ENCODE results near the gene RXFP2.

The RXFP2 gene

DNA sequence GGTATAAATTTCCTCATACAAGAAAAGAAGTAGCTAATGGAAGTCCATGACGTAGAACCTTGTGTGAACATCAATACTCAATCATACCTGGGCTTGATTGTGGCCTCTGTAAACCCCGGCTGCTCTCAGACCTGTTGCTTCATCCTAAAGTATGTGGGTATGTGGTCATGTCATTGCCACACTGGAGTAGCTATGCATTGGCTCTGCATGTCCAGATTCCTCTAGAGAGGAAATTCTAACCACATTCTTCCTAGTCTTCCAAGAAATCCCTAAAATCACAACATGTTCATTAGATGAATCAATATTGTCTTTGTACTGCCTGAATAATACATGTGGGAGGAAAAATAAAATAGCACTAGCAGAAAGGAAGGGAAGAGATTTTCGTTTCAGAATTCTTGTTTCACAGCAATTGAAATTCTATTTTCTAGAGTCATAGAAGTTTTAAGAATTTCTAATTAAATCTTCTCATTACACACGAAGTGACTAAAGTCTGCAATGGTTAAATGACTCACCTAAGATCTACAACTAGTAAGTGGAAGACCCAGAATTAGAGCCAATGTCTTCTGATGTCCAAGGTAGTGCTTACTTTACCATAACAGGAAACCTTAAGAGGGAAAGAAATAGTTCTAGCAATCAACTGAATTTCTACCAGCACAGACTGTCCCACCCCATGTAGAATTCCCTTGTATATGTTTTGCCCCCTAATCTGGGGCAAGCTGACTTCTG lies 28.0 kb downstream of the RXFP2 start:
- FAIRE-seq (no peak), DNase-seq (ENCODE audit: insufficient read length, low spot score) (no peak)

DNA sequence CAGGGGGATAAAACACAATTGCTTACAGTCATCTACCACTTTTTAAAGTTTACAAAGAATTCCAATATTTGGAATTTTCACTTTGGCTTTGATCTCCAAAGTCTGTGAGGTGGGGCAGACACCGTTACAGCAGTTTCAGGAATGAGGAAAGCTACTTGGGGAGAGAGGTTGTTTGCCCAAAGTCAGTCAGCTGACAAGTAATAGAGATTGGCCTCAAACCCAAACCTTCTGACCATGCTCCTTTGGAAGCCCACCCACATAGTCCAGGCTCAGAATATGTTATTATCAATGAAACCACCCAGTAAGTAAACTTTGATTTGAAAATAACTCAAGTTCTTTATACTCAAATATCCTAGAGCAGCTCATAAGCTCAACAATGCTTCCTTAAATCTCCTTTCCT lies 29.0 kb downstream of the RXFP2 start:
- no peak for DNase-seq (ENCODE audit: insufficient read length, low spot score)
- no peak for FAIRE-seq

DNA sequence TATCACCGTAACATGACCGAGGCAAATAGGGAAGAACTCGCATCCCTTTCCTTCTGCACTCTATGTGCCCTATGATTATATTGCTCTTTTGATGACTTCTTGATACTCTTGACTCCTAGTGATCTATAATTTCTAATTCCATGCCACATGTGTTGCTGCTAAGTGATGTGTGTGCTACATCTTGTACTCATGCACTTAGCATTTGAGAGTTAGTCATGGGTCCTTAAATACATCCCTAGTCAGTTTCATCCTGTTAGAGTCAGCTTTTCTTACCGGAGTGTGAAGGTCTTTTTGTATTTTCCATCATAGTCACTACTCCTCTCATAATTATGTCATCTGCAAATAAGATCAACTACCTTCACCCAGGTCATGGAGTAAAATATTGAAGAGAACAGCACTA lies 30.2 kb downstream of the RXFP2 start:
- FAIRE-seq (no peak), DNase-seq (ENCODE audit: insufficient read length, low spot score) (no peak)

DNA sequence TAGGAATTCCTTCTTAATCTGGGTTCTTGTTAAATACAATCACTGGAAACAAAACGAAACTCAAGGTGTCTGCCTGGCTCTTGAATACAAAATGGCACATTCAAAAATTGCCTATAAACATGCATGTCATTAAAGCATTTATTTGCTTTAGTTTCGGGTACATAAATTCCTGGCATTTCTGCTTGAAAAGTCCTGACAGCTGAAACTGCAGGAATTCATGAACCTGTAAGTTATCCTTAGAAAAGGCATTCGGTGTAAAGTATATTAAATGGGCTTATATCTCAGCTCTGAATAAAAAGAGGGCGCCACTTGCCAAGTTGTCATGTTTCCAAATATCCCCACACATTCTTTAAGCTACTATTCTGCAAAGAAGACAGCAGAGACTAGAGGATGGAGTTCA lies 32.9 kb downstream of the RXFP2 start:
- no peak for DNase-seq (ENCODE audit: insufficient read length, low spot score)
- FAIRE-seq, result no peak

DNA sequence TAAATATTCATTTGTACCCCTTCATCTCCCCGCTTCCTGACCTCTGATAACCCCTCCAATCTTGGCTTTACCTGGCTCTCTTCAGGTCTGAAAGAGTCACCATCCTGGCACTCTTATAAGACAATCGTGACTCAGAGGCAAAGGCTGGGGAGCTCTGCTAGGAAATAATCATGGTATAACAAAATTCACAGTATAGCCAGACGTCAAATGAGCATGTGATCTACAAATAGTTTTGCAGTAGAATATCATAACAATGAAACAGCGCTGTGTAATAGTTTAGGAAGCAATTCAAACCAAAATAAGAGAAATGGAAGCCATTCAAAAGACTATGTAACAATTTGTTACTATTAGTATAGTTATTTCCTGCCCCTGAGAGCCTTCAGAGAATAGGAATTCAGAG lies 34.2 kb downstream of the RXFP2 start:
- FAIRE-seq (no peak), DNase-seq (ENCODE audit: insufficient read length, low spot score) (no peak)

DNA sequence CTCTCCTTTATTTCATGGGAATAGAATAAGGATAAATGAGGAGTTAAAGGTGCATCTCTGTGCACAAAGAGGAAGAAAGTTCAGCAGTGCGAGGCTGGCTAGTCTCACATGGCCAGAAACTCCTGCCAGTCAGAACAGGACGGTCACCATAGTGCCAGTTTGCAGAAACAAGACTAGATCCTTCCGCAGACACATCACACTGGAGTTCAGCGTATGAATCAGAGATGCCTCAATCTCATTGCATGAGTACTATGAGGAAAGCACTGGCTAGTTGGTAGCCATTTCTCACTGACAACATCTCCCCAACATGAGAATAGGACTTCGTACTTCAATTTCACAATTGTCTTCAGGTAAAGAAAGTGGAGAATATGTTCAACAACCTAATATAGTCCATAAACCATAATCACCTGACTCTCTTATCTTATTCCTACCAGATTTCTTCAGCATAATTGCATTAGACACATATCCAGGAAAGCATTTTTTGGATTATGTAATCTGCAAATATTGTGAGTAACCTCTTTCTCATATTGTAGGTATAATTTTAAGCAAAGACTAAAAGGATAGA lies 34.9 kb downstream of the RXFP2 start:
- DNase-seq (ENCODE audit: insufficient read length, low spot score), result no peak
- no peak for FAIRE-seq

DNA sequence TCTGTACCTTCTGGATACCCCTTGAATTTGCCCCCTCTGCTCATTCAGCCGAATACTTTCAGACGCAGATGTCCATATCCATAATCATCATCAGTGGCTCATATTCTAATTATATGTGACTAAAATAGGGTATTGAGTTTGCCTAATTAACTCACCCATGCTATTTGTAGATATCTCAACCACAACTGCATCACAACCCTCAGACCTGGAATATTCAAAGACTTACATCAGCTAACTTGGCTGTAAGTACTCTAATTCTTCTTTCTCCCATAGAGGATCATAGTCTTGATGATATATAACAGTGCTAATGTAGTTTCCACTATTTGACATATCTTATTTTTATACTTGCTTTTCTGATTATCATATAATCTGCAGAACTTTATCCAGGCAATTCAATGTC lies 35.8 kb downstream of the RXFP2 start:
- DNase-seq (ENCODE audit: insufficient read length, low spot score), result no peak
- no peak for FAIRE-seq

DNA sequence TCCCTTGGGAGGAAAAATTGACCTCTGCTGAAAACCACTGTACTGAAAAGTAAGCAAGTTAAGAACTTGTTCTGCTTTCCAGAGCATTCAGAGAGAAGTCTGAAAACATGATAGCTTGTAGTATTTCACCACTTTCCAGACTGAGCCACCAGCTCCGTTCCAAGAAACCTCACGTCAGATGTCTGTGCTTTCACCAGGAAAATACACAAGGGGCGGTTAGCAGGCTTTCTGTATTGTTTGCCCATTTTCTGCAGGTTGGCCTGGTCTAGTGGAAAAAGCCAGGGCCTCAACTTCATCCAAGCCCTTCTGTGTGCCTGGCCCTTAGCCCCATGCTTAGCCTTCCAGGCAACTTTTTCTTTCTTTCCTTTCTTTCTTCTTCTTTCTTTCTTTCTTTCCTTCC lies 36.4 kb downstream of the RXFP2 start:
- FAIRE-seq (no peak), DNase-seq (ENCODE audit: insufficient read length, low spot score) (no peak)

DNA sequence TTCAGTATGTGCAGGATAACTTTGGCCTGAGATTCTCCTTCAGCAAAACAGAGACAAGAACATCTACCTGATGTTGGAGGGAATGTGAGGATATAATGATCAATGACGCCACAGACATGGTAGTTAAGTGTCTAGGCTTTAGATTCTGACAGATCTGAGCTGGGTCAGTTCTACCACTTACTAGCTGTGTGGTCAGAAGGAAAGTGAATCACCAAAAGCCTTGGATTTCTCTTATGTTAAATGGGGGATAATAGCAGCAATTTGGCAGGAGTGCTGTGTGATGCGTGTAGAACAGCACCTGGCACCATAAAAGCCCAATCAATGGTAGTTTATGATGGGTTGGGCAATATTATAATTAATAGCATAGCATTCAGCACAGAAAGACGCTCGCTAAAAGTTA lies 41.7 kb downstream of the RXFP2 start:
- DNase-seq (ENCODE audit: insufficient read length, low spot score) (no peak), FAIRE-seq (no peak)

DNA sequence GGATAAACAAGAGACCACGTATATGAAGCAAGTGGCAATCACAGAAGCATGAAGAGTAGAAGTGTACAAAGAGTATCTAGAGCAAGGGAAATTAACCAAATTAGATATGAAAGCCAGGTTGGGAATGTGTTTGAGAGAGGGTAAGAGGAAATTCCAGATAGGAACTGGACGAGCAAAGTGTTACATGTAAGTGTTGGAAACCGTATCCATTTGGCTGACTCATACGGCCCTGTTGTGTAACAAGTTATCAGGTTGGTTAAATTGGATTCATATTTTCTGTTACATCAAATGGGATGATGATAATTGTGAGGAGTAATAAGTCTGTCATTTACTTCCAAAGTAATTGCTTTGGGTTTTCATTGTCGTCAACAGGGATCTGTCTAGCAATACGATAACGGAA lies 46.7 kb downstream of the RXFP2 start:
- FAIRE-seq, result peak; percentile 14

DNA sequence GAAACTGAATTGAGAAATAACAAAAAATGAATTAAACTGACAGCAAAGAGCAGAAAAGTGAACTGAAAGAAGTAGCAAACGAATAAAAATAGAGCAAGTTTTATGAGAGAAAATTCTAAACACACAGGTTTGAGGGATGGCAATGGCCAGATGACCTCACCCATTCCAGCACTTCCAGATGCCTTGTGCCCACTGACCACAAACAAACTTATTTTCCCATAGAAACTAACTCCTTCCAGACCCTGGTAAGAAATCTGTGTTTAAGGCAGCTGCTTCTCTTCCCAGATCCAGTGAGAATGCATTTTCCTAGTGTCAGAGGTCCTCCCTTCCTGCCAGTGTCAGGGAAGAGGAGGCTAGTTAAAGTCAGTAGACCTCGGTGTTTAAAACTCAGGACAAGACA lies 51.7 kb downstream of the RXFP2 start:
- DNase-seq (ENCODE audit: insufficient read length, low spot score) (no peak), FAIRE-seq (no peak)

More for the DNA sequence above, 46.7 kb downstream of the RXFP2 start:
- no peak for DNase-seq (ENCODE audit: insufficient read length, low spot score)

DNA sequence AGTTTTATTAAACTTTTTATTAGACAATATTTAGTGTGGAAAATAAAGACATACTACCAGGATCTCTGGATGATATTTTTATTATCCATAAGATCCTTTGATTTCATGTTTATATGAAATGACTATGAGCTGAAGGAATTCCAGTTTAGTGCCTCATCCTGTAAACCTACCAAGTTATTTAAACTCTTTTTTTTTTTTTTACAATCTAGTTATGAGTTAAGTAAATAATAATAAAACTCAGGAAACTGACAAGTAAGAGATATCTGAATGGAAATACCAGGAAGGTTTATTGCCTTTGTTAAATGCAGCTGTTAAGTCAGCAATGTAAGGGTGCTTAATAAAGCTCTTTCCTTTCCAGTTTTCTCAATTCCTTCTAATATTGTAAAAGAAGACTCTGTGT lies 53.9 kb downstream of the RXFP2 start:
- FAIRE-seq, result no peak

DNA sequence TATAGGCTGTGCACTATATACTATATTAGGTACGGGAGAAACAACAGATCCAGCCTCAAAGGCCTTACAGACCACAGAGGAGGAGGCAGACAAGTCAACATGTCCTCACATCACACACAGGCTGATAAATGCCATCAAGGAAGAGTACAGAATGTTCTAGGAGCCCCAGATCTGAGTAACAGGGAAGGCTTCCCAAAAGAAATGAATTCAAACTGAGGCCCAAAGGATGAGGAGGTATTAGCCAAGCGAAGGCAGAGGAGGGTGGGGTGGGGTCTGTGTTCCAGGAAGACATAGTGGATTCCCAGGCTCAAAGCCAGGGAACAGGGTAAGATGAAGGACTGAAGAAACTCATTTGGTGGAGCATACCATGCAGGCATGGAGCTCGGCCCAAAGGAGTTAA lies 55.1 kb downstream of the RXFP2 start:
- no peak for DNase-seq (ENCODE audit: insufficient read length, low spot score)
- no peak for FAIRE-seq

More for the DNA sequence above, 53.9 kb downstream of the RXFP2 start:
- DNase-seq (ENCODE audit: insufficient read length, low spot score), result no peak

DNA sequence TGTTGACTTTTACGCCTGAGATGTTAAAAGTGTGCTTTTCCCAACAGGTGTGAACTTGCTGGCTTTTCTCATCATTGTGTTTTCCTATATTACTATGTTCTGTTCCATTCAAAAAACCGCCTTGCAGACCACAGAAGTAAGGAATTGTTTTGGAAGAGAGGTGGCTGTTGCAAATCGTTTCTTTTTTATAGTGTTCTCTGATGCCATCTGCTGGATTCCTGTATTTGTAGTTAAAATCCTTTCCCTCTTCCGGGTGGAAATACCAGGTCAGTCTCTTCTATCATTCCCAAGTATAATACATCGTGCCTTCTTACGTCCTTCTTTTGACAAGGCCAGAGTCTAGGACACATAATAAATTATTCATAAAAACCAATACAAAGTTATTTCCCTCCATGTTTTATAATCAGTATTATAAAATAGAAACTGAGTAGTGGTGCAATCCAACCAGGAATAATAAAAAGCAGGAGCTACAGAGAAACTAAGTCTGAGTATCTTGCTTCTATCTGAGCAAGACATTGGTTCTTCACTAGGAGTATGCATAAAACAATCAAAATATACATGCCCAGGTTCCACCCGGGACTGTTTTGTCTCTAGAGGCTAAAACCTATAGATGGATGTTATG lies 57.9 kb downstream of the RXFP2 start:
- DNase-seq (ENCODE audit: insufficient read length, low spot score) (no peak), FAIRE-seq (no peak)

DNA sequence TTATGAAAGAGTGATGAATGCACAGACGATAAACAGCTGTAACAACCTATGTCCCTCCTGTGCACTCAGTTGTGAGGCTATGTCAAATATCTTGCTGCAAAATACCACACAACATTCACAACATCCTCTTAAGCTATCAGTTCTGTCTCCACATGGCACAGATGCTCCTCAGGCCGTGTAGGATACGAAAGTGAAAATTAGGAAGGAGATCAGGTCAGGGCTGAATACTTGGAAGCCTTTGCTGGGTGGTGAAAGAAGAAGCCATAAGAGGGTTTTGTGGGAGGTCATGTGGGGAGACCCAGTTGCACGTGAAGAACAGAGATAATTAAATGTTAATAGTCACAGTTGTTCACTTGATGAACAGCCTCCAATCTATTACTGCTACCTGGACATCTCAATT lies 58.9 kb downstream of the RXFP2 start:
- FAIRE-seq (no peak), DNase-seq (ENCODE audit: insufficient read length, low spot score) (no peak)

DNA sequence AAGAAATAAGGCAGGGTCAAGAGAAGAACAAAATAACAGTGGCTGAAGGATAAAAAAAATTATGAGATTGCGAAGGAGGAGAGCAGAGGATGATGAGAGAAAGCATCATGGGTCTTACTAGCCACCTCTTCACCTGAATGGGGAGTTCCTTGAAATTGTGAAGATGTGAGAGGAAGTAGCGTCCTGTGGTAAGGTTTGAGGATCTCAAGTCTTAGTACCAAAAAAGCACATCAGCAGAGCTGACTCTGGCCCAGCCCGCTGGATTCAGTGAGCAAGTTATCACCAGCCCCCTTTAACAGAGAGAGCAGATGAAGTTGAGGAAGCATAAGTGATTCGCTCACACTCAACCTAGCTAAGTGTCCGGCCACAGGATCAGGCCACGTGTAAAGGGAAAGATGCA lies 61.8 kb downstream of the RXFP2 start:
- FAIRE-seq (no peak), DNase-seq (ENCODE audit: insufficient read length, low spot score) (no peak)

DNA sequence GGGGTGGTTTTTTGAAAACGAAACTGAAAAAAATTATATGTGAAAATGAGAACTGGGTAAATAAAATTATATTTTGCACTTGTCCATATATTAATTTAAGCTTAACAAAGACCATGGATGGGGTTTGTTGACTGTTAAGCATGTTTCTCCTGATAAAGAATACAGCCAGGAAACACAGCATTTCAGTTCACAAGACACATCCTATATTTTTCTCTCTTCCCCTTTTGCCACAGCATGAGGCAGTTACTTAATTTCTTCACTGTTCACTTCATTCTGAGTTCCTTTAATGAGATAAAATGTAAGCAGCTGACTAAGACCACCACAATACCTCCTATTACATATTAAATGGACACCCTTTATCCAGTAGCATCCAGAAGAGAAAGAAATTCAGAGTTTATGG lies 64.0 kb downstream of the RXFP2 start:
- FAIRE-seq, result no peak
- DNase-seq (ENCODE audit: insufficient read length, low spot score), result no peak

DNA sequence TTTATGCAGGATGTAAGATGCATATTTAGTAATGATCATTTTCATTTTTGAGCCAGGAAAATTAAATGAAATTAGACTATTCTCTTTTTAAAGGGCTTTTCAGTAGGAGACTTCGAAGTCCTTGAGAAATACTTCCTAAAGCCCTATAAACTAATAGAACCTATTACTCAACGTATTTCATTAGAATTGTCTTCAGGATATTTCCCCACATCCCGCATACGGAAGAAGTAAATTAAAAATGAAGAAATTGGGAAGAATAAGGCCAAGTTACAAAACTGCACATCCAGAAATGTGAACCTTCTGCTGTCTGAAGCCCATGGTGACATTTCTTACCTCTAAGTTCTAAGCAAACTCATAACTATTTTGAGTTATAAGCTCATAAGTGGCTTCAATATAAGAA lies 66.5 kb downstream of the RXFP2 start:
- DNase-seq (ENCODE audit: insufficient read length, low spot score) (no peak), FAIRE-seq (no peak)

DNA sequence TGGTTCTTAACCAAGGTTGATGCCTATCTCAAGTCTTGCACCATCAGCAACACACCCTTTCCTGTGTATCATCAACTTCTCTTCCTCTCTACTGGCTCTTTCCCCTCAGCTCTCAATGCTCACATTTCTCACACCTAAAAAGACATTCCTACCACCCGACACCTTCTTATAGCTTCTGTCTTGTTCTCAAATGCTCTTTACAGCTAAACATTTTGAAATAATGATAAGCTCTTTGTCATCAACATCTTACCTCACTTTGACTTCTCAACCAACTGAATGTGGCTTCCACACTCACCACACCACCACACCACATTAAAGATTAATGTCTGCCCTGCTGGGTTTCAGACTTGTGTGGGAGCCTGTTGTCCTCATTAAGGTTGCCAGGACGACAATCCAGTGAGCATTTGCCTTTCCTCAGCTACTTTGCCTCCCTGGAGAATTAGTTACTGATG lies 67.8 kb downstream of the RXFP2 start:
- no peak for FAIRE-seq
- no peak for DNase-seq (ENCODE audit: insufficient read length, low spot score)

DNA sequence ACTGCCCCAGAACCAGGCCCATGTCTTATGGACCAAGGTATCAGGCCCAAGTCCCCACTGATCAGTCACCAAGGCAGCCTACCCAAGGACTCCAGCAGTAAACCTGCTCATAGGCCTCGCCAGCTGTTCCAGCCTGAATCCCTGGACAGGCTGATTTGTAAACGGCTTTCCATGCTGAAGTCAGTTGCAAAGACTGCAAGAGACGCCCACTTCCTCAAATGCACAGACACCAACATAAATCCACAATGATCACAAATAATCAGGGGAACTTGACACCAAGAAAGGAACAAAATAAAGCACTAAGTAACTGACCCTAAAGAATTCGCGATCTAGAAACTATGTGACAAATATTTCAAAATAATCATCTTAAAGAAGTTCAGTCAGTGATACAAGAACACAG lies 75.2 kb downstream of the RXFP2 start:
- no peak for FAIRE-seq

DNA sequence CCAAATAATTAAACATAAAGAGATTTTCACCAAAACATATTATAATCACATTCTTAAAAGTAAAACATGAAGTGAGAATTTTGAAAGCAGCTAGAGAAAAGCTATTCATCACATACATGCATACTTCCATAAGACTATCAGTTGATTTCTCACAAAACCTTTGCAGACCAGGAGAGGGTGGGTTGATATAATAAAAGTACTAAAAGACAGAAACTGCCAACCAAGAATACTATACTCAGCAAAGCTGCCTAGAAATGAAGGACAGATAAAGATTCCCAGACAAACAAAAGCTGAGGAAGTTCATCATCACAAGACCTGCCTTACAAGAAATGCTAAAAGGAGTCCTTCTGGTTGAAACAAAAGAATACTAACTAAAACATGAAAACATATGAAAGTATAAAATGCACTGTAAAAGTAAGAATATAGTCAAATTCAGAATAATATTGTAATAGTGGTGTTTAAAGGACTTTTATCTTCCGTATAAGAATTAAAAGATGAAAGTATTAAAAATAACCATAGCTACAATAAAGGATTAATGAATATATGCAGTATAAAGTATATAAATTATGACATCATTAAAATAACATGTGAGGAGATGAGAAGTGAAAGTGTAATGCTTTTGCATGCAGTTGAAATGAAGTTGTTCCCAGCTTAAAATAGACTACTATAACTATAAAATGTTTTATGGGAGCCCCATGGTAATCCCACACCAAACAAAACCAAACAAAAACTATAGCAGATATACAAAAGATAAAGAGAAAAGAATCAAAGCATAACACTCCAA lies 76.2 kb downstream of the RXFP2 start:
- FAIRE-seq, result no peak

More for the DNA sequence above, 75.2 kb downstream of the RXFP2 start:
- DNase-seq (ENCODE audit: insufficient read length, low spot score), result no peak

DNA sequence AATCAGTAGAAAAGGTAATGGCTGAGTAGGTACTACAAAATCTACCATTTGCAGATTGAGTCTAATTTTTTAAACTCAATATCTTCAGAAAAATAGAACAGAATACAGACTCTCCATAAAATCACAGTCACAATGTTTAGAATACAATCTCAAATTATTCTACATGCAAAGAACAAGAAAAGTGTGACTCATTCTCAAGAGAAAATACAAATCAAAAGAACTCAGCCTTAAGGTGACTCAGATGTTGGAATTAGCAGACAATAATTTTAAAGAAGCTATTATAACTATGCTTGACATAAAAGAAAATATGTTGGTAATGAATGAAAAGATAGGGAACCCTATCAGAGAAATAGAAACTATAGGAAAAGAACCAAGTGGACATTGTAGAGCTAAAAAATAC lies 78.9 kb downstream of the RXFP2 start:
- FAIRE-seq (no peak), DNase-seq (ENCODE audit: insufficient read length, low spot score) (no peak)

More for the DNA sequence above, 76.2 kb downstream of the RXFP2 start:
- DNase-seq (ENCODE audit: insufficient read length, low spot score), result no peak
